Esophagus squamous epithelium (tissue), 4 donors: ENCODE measurements around the gene ATP10A.

Experiments
- POLR2A ChIP-seq, 4 donors: fragments of 450-650 bp; IDR thresholded peaks; one replicate each; pipeline ENCODE4 v1.6.1; 2017; ENCODE audit warnings: antibody characterized with exemption in 4 of 4, mild to moderate bottlenecking in 4 of 4, moderate library complexity in 3 of 4
- TF ChIP-seq, protein P1 (sequence below), 6 experiments: fragments of 450-650 bp in 4 of 6; fragments of 200-600 bp in 2 of 6; sonication (generic) in 2 of 6; IDR thresholded peaks; one replicate each; pipeline ENCODE4 v1.5.1; 2016 to 2019; ENCODE audit warnings: antibody characterized with exemption in 6 of 6, mild to moderate bottlenecking in 4 of 6, moderate library complexity in 4 of 6

DNA sequence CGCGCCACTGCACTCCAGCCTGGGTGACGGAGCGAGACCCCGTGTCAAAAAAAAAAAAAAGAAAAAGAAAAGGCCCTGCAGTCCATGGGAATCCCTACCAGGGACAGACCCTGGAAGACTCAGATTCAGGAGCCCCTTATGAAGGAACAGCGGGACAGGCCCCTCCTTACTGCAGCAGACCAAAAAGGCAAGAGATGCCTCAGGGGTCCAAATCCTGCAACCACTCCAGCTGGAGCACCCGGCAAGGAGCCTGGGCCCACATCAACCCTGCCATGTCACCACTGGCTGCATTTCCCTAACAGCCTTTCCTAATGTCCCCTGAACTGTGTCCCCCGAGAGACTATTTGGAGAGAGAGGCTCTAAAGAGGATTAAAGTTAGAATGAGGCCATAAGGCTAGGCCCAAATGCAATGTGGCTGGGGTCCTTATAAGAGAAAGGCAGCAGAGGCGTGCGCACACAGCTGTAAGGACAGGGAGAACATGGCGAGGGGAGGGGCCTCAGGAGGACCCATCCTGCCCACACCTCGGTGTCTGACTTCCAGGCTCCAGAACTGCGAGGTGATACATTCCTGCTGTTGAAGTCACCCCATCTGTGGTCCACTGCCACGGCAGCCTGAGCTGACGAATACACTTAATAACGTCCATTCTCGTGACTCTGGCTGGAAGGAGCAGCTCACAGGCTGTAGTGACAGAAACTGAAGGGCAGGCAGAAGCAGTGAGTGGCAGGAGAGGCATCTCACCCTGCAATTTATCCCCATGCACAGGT is 78.1 kb downstream of the ATP10A start:
- TF ChIP-seq, protein P1, sequence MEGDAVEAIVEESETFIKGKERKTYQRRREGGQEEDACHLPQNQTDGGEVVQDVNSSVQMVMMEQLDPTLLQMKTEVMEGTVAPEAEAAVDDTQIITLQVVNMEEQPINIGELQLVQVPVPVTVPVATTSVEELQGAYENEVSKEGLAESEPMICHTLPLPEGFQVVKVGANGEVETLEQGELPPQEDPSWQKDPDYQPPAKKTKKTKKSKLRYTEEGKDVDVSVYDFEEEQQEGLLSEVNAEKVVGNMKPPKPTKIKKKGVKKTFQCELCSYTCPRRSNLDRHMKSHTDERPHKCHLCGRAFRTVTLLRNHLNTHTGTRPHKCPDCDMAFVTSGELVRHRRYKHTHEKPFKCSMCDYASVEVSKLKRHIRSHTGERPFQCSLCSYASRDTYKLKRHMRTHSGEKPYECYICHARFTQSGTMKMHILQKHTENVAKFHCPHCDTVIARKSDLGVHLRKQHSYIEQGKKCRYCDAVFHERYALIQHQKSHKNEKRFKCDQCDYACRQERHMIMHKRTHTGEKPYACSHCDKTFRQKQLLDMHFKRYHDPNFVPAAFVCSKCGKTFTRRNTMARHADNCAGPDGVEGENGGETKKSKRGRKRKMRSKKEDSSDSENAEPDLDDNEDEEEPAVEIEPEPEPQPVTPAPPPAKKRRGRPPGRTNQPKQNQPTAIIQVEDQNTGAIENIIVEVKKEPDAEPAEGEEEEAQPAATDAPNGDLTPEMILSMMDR (IDR thresholded peaks at IDR 0.05), result no peak
- TF ChIP-seq POLR2A (IDR thresholded peaks at IDR 0.05), result no peak
